ENCODE measurements around the gene CHML.

GRCh38 chr1:241611063-241611462, 29.1 kb downstream of the CHML start:
- TF ChIP-seq CTCF (conservative IDR thresholded peaks at IDR 0.05; ENCODE audit: low read length): peak; percentile 77
- TF ChIP-seq EZH2phosphoT487 (IDR thresholded peaks at IDR 0.05; ENCODE audit: borderline replicate concordance): no peak
